Epithelial cell of proximal tubule (primary cell): Measurements from ENCODE around the gene PNMA8A. TPM values are rescaled to one million over a fixed set of nuclear protein-coding genes. Genes with fewer than 3 reads are reported as not detected.
A peak's percentile ranks its signal among the peaks of the same experiment; 100 is the strongest.

Experiments
- DNase-seq: peaks from one replicate; pipeline ENCODE4 v3.0.0-alpha.2; 2011; ENCODE audit warnings: low read depth
- H3K4me3 ChIP-seq: 2 replicates; pipeline ENCODE4 v1.5.1; 2011; ENCODE audit warnings: low read depth, mild to moderate bottlenecking, low read length
- total RNA-seq: library from RNA; depleted of rRNA; stranded (reverse); fragments of >200 nt; gene quantifications from 2 replicates; pipeline ENCODE4 v1.2.3, GENCODE V29; 2015
- TF ChIP-seq, protein P1 (sequence below): conservative IDR thresholded peaks from 2 replicates; pipeline ENCODE4 v1.5.1; 2012; ENCODE audit warnings: low read depth, mild to moderate bottlenecking, low read length

The PNMA8A gene
- total RNA-seq, 1 donor from 2014 or later = 4.3 TPM

DNA sequence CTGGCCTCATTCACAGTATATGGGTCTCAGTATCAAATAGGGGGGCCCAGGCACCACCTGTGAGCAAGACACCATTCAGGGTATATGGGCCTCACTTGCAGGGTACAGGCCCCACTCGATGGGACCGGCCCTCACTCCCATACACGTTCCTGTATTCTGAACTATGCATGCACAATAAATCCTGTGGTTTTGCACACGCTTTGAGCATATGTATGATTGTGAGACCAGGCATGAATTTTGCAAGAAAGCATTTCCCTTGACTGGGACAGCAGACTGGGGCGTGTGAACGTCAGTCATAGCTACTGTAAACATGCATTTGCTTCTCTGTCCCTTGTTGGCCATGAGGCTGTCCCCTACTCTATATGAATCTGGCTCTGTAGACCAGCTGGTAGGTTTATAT, 24.9 kb upstream of the PNMA8A start:
- TF ChIP-seq, protein P1, sequence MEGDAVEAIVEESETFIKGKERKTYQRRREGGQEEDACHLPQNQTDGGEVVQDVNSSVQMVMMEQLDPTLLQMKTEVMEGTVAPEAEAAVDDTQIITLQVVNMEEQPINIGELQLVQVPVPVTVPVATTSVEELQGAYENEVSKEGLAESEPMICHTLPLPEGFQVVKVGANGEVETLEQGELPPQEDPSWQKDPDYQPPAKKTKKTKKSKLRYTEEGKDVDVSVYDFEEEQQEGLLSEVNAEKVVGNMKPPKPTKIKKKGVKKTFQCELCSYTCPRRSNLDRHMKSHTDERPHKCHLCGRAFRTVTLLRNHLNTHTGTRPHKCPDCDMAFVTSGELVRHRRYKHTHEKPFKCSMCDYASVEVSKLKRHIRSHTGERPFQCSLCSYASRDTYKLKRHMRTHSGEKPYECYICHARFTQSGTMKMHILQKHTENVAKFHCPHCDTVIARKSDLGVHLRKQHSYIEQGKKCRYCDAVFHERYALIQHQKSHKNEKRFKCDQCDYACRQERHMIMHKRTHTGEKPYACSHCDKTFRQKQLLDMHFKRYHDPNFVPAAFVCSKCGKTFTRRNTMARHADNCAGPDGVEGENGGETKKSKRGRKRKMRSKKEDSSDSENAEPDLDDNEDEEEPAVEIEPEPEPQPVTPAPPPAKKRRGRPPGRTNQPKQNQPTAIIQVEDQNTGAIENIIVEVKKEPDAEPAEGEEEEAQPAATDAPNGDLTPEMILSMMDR = no peak
- H3K4me3 ChIP-seq = no peak overlapping the region
- no peak for DNase-seq

DNA sequence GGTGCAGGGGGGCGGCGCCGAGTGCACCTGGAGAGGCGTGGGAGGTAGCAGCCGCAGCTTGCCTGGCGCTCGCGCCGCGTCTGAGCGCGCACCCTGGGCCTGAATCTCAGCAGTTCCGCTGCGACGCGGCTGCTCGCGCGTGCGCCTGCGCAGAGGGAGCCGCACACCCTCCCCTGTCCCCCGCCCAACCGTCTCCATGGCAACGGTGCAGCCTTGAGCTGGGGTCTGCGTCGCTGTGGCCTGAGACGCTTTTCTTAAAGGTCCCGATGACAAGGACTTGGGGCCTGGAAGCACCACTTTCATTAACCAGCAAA, 24.4 kb upstream of the PNMA8A start, which contains the start of gene PNMA8B:
TSS of gene PNMA8B (minus strand) at position 82 of the 314 bp plus-strand sequence. CDS start 402 bp downstream, outside the sequence.
- peak within 1 kb of the TSS; percentile 27 for H3K4me3 ChIP-seq
- no peak for DNase-seq
- TF ChIP-seq, protein P1 = no peak

GRCh38 chr19:46494941-46495785, 23.8 kb upstream of the PNMA8A start:
- no peak for DNase-seq
- TF ChIP-seq, protein P1 = no peak
- H3K4me3 ChIP-seq = peak overlapping the region; percentile 27

GRCh38 chr19:46494146-46494940, 23.0 kb upstream of the PNMA8A start:
- TF ChIP-seq, protein P1 = no peak
- DNase-seq = no peak
- H3K4me3 ChIP-seq = no peak overlapping the region

DNA sequence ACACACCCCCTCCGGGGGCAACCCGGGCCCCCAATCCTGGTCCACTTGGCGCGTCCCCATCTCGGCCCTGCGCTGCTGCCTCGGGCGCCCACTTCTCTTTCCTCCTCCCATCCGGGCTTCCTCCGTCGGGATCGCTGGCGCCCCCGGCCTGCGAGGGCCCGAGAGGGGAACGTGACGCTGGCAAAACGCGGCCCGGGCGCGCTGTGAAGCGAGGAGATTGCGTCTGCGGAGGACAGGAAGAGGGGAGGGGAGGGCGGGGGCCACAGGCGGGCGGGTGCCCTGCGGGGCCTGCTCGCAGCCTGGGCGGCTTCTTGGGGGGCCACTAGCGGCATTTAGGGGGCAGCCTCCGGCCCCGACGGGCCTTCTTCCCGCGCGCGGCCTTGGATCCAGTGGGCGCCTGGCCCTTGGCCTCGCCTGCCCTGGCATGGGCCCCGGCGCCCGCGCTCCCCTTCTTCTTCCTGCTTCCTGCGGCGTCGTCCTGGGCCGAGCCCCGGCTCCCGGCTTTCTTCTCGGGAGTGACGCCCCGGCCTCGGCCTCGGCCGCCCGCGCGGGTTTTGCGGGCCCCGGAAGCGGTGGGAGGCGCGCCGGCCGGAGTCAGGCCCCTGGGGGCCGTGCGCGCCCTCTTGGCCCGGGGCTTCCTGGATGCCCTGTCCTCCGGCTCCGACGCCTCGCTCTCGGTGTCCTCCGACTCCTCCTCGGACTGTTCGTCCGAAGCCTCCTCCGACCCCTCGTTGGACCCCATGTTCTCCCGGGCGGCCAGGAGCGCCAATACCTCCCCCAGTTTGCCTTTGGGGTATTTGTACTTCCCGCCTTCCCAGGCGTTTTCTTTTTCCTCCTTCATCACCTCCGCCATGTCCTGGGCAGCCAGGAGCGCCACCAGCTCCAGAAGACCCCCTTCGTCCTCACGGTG, 22.1 kb upstream of the PNMA8A start:
- TF ChIP-seq, protein P1 = no peak
- no peak for DNase-seq
- peak overlapping the region; percentile 8 for H3K4me3 ChIP-seq

DNA sequence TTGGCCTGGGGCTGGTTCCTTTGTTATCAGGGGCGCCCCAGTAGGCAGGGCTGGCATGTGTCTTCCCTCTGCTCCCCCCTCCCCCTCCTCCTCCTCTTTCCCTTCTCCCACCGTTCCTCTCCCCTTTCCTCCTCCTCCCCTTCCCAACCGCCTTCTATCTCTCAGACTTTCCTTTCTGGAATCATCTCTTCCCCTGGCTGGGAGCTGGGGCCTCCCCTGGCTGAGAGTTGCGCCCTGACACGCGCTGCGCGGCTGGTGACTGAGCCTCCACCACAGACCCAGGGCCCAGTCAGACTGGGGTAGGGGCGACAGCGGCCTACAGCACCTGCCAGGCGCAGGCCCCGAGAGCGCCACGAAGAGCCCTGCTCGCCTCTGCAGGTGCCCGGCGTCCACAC, 21.5 kb upstream of the PNMA8A start:
- H3K4me3 ChIP-seq = no peak overlapping the region
- TF ChIP-seq, protein P1 = no peak
- no peak for DNase-seq
